Neural cell (in vitro differentiated cells): ENCODE results near the gene TMEM127. TPM values are rescaled to one million over a fixed set of nuclear protein-coding genes. Genes with fewer than 3 reads are reported as not detected.
A peak's percentile ranks its signal among the peaks of the same experiment; 100 is the strongest.

Experiments
- H2AFZ ChIP-seq: fragments of 200-600, 300-800 bp; sonication (generic), shearing (Covaris generic); 2 replicates; pipeline ENCODE4 v1.6.0; 2014; ENCODE audit warnings: low read depth, mild to moderate bottlenecking, antibody characterized with exemption, low read length, moderate library complexity
- H3F3A ChIP-seq: fragments of 200-600 bp; shearing (Covaris generic); 2 replicates; pipeline ENCODE4 v1.6.1; 2016; ENCODE audit warnings: mild to moderate bottlenecking, moderate library complexity, mixed read lengths, antibody characterized with exemption, low read length; ENCODE audit not compliant: insufficient read depth, poor library complexity, severe bottlenecking
- H3K27ac ChIP-seq: fragments of 200-600, 300-800 bp; sonication (generic), shearing (Covaris generic); 2 replicates; pipeline ENCODE4 v1.5.1; 2014; ENCODE audit warnings: mild to moderate bottlenecking, low read length, moderate library complexity
- H3K27me3 ChIP-seq: fragments of 300-800, 200-600 bp; sonication (generic), shearing (Covaris generic); 2 replicates; pipeline ENCODE4 v1.6.0; 2014; ENCODE audit warnings: mild to moderate bottlenecking, low read depth, low read length, moderate library complexity; ENCODE audit not compliant: insufficient read depth
- H3K36me3 ChIP-seq: fragments of 300-800, 200-600 bp; sonication (generic), shearing (Covaris generic); 2 replicates; pipeline ENCODE4 v1.5.1; 2014; ENCODE audit warnings: mild to moderate bottlenecking, antibody characterized with exemption, low read length, moderate library complexity; ENCODE audit not compliant: insufficient read depth
- H3K4me2 ChIP-seq: fragments of 300-800, 200-600 bp; sonication (generic), shearing (Covaris generic); 2 replicates; pipeline ENCODE4 v1.6.0; 2014; ENCODE audit warnings: mild to moderate bottlenecking, low read length
- H3K4me3 ChIP-seq: fragments of 300-800, 200-600 bp; sonication (generic), shearing (Covaris generic); 2 replicates; pipeline ENCODE4 v1.5.1; 2014; ENCODE audit warnings: mild to moderate bottlenecking, low read length, moderate library complexity
- H3K79me2 ChIP-seq: fragments of 200-600 bp; shearing (Covaris generic); replicated peaks from 2 replicates; pipeline ENCODE4 v1.6.0; 2014; ENCODE audit warnings: mild to moderate bottlenecking, low read length, moderate library complexity; ENCODE audit not compliant: insufficient read depth
- H3K9ac ChIP-seq: fragments of 300-800, 200-600 bp; sonication (generic), shearing (Covaris generic); 2 replicates; pipeline ENCODE4 v1.6.1; 2016; ENCODE audit warnings: mild to moderate bottlenecking, low read length, mixed read lengths
- H3K9me2 ChIP-seq: fragments of 200-600 bp; shearing (Covaris generic); 2 replicates; pipeline ENCODE4 v1.6.1; 2016; ENCODE audit warnings: mild to moderate bottlenecking, low read length, mixed read lengths; ENCODE audit not compliant: insufficient read depth
- H3K9me3 ChIP-seq: fragments of 200-600, 300-800 bp; sonication (generic), shearing (Covaris generic); 2 replicates; pipeline ENCODE4 v1.6.1; 2016; ENCODE audit warnings: mild to moderate bottlenecking, mixed run types, low read length, moderate library complexity, mixed read lengths
- H4K20me1 ChIP-seq: fragments of 200-600 bp; shearing (Covaris generic); 2 replicates; pipeline ENCODE4 v1.6.1; 2016; ENCODE audit warnings: mild to moderate bottlenecking, mixed run types; ENCODE audit not compliant: insufficient read depth
- EP300 ChIP-seq: fragments of 450-650 bp; conservative IDR thresholded peaks from 2 replicates; pipeline ENCODE4 v1.6.1; 2014; ENCODE audit warnings: antibody characterized with exemption, mild to moderate bottlenecking, moderate library complexity; ENCODE audit not compliant: poor library complexity, severe bottlenecking
- EZH2 ChIP-seq: fragments of 200-600, 300-800 bp; shearing (Covaris generic), sonication (generic); IDR thresholded peaks from 2 replicates; pipeline ENCODE4 v1.6.1; 2014; ENCODE audit warnings: antibody characterized with exemption, low read length, borderline replicate concordance, mild to moderate bottlenecking; ENCODE audit not compliant: insufficient read depth, poor library complexity, severe bottlenecking
- MXI1 ChIP-seq: fragments of 450-650 bp; conservative IDR thresholded peaks from 2 replicates; pipeline ENCODE4 v1.6.1; 2014; ENCODE audit warnings: antibody characterized with exemption, mild to moderate bottlenecking; ENCODE audit not compliant: poor library complexity, severe bottlenecking
- POLR2AphosphoS5 ChIP-seq: IDR thresholded peaks from 2 replicates; pipeline ENCODE4 v1.6.1; 2012
- RAD21 ChIP-seq: fragments of 450-650 bp; conservative IDR thresholded peaks from 2 replicates; pipeline ENCODE4 v1.6.1; 2014; ENCODE audit warnings: antibody characterized with exemption, mild to moderate bottlenecking, moderate library complexity
- REST ChIP-seq: IDR thresholded peaks from 2 replicates; pipeline ENCODE4 v1.6.1; 2012; ENCODE audit warnings: borderline replicate concordance
- SMC3 ChIP-seq: fragments of 450-650 bp; conservative IDR thresholded peaks from 2 replicates; pipeline ENCODE4 v1.6.1; 2014; ENCODE audit warnings: antibody characterized with exemption, mild to moderate bottlenecking, moderate library complexity; ENCODE audit not compliant: poor library complexity
- TAF1 ChIP-seq: IDR thresholded peaks from 2 replicates; pipeline ENCODE4 v1.6.1; 2012; ENCODE audit warnings: low read depth
- polyA plus RNA-seq: library from polyadenylated mRNA; depleted of rRNA; stranded (reverse); fragments of >200 nt; gene quantifications from 2 replicates; pipeline ENCODE4 v1.2.3, GENCODE V29; 2014
- TF ChIP-seq, protein P1 (sequence below): fragments of 450-650 bp; IDR thresholded peaks from 2 replicates; pipeline ENCODE4 v1.5.1; 2014; ENCODE audit warnings: antibody characterized with exemption, mild to moderate bottlenecking, moderate library complexity; ENCODE audit not compliant: poor library complexity, severe bottlenecking

The TMEM127 gene
- polyA plus RNA-seq, 1 donor from 2014 or later = 19.1 TPM

GRCh38 chr2:96264656-96265348, 995 bp downstream of the TMEM127 start:
- Histone ChIP-seq H3K4me3 (peak overlapping the region; percentile 98), H3K9me3 (no peaks in the 10 kb centered on the region), H3K36me3 (no peaks in the 10 kb centered on the region), H2AFZ (no peak overlapping the region), H3K4me2 (peak overlapping the region; percentile 91), H3F3A (no peaks in the 10 kb centered on the region), H3K27me3 (no peaks in the 10 kb centered on the region), H3K9ac (peak overlapping the region; percentile 93), H3K79me2 (peaks cover 33% of the 10 kb centered on the region), H4K20me1 (peaks cover 4% of the 10 kb centered on the region), H3K9me2 (no peaks in the 10 kb centered on the region), H3K27ac (peak overlapping the region; percentile 87)
- TF ChIP-seq EP300 (no peak), EZH2 (no peak), SMC3 (peak; percentile 89), MXI1 (peak; percentile 16), REST (no peak), RAD21 (peak; percentile 65), POLR2AphosphoS5 (no peak), TAF1 (no peak)
- TF ChIP-seq, protein P1, sequence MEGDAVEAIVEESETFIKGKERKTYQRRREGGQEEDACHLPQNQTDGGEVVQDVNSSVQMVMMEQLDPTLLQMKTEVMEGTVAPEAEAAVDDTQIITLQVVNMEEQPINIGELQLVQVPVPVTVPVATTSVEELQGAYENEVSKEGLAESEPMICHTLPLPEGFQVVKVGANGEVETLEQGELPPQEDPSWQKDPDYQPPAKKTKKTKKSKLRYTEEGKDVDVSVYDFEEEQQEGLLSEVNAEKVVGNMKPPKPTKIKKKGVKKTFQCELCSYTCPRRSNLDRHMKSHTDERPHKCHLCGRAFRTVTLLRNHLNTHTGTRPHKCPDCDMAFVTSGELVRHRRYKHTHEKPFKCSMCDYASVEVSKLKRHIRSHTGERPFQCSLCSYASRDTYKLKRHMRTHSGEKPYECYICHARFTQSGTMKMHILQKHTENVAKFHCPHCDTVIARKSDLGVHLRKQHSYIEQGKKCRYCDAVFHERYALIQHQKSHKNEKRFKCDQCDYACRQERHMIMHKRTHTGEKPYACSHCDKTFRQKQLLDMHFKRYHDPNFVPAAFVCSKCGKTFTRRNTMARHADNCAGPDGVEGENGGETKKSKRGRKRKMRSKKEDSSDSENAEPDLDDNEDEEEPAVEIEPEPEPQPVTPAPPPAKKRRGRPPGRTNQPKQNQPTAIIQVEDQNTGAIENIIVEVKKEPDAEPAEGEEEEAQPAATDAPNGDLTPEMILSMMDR = peak; percentile 79

- Histone ChIP-seq H3K4me2 (peak overlapping the region; percentile 91), H3K9me3 (no peaks in the 10 kb centered on the region), H3K36me3 (no peaks in the 10 kb centered on the region), H3F3A (no peaks in the 10 kb centered on the region), H3K4me3 (peak overlapping the region; percentile 98), H3K79me2 (peaks cover 34% of the 10 kb centered on the region), H3K9ac (peak overlapping the region; percentile 93), H3K27me3 (no peaks in the 10 kb centered on the region), H2AFZ (no peak overlapping the region), H3K9me2 (no peaks in the 10 kb centered on the region), H4K20me1 (peaks cover 4% of the 10 kb centered on the region), H3K27ac (peak overlapping the region; percentile 87)
- no peak for TF ChIP-seq POLR2AphosphoS5
- TF ChIP-seq MXI1 = no peak
These were observed 1.7 kb downstream of the TMEM127 start for GRCh38 chr2:96264086-96264485.
